B cell (primary cell): Measurements from ENCODE around the gene UCP1. TPM values are rescaled to one million over a fixed set of nuclear protein-coding genes. Genes with fewer than 3 reads are reported as not detected.

Experiments used
- ATAC-seq: fragments of 200-7000 bp; cut with Tn5 transposase; one replicate; pipeline ENCODE4 v1.10.0; 2021; ENCODE audit warnings: low read depth, mild to moderate bottlenecking, moderate number of reproducible peaks, moderate library complexity
- CTCF ChIA-PET: fragments of 350-600 bp; sonication (Branson Sonifier 250); formaldehyde crosslinking; loops from one replicate; lab custom pipeline; 2021; ENCODE audit warnings: antibody characterized with exemption, inconsistent platforms; lab: Charles Lee
- POLR2A ChIA-PET: fragments of 350-600 bp; sonication (Branson Sonifier 250); formaldehyde crosslinking; loops from one replicate; lab custom pipeline; 2021; ENCODE audit warnings: antibody characterized with exemption; lab: Charles Lee
- DNase-seq: peaks from one replicate; pipeline ENCODE4 v3.0.0; 2013
- H2AFZ ChIP-seq: 2 replicates; pipeline ENCODE4 v1.6.1; 2012; ENCODE audit warnings: mild to moderate bottlenecking, low read depth, low read length; ENCODE audit not compliant: insufficient read depth, poor library complexity, severe bottlenecking
- H3K27ac ChIP-seq, 2 donors: 1 replicate in 1 of 2; 2 replicates in 1 of 2; pipeline ENCODE4 v1.5.1; 2012 to 2013; ENCODE audit warnings: low read length in 2 of 2, mild to moderate bottlenecking in 2 of 2, moderate library complexity in 1 of 2
- H3K27me3 ChIP-seq, 4 experiments: fragments of 200-600 bp in 1 of 4; sonication (generic) in 1 of 4; replicated peaks in 1 of 4; 1 replicate in 2 of 4; 2 replicates in 2 of 4; pipeline versions ENCODE4 v1.6.1 to v1.7.0; 2013 to 2016; ENCODE audit warnings: low read length in 3 of 4, mild to moderate bottlenecking in 2 of 4, mixed read lengths in 1 of 4, moderate library complexity in 1 of 4; ENCODE audit not compliant: insufficient read depth in 4 of 4, control insufficient read depth in 3 of 4; ENCODE audit errors: control extremely low read depth in 1 of 4
- H3K36me3 ChIP-seq, 2 experiments: replicated peaks in 1 of 2; 1 replicate in 1 of 2; 2 replicates in 1 of 2; pipeline versions ENCODE4 v1.6.1 to v1.7.1; 2013; ENCODE audit warnings: low read length in 1 of 2; ENCODE audit not compliant: insufficient read depth in 2 of 2, control insufficient read depth in 1 of 2; ENCODE audit errors: control extremely low read depth in 1 of 2, extremely low read depth in 1 of 2
- H3K4me1 ChIP-seq, 2 donors: fragments of 200-600 bp in 1 of 2; sonication (generic) in 1 of 2; 1 replicate in 1 of 2; 2 replicates in 1 of 2; pipeline versions ENCODE4 v1.5.1 to v1.6.1; 2013 to 2017; ENCODE audit warnings: low read length in 2 of 2; ENCODE audit not compliant: control insufficient read depth in 2 of 2, insufficient read depth in 2 of 2
- H3K4me2 ChIP-seq: replicated peaks from 2 replicates; pipeline ENCODE3; 2012; ENCODE audit warnings: mild to moderate bottlenecking, low read depth, low read length; ENCODE audit not compliant: poor library complexity, severe bottlenecking
- H3K4me3 ChIP-seq, 5 experiments: fragments of 200-600 bp in 1 of 5; sonication (generic) in 1 of 5; 1 replicate in 3 of 5; 2 replicates in 2 of 5; pipeline versions ENCODE4 v1.5.1 to v1.7.0; 2011 to 2016; ENCODE audit warnings: low read length in 4 of 5, mild to moderate bottlenecking in 4 of 5, low read depth in 2 of 5, control low read depth in 1 of 5, moderate library complexity in 1 of 5; ENCODE audit not compliant: insufficient read depth in 1 of 5; ENCODE audit errors: control extremely low read depth in 1 of 5, extremely low read depth in 1 of 5
- H3K79me2 ChIP-seq: fragments of 200-600 bp; sonication (generic); one replicate; pipeline ENCODE4 v1.6.0; 2016; ENCODE audit warnings: low read length; ENCODE audit not compliant: control insufficient read depth, insufficient read depth
- H3K9ac ChIP-seq: fragments of 200-600 bp; sonication (generic); 2 replicates; pipeline ENCODE4 v1.6.1; 2017; ENCODE audit warnings: mild to moderate bottlenecking, low read length, moderate library complexity
- H3K9me3 ChIP-seq, 3 donors: one replicate each; pipeline versions ENCODE4 v1.6.1 to v1.7.1; 2013; ENCODE audit warnings: low read length in 2 of 3; ENCODE audit not compliant: control insufficient read depth in 2 of 3, insufficient read depth in 1 of 3; ENCODE audit errors: control extremely low read depth in 1 of 3
- H4K20me1 ChIP-seq: 2 replicates; pipeline ENCODE4 v1.6.0; 2012; ENCODE audit warnings: mild to moderate bottlenecking, low read length; ENCODE audit not compliant: insufficient read depth, control insufficient read depth, poor library complexity, severe bottlenecking
- H3K27ac Mint-ChIP-seq: one replicate; pipeline ENCODE4 v1.8.0; 2021; ENCODE audit warnings: mixed read lengths
- H3K27me3 Mint-ChIP-seq: one replicate; pipeline ENCODE4 v1.8.0; 2021; ENCODE audit warnings: mixed read lengths
- H3K4me1 Mint-ChIP-seq: one replicate; pipeline ENCODE4 v1.8.0; 2021; ENCODE audit warnings: mixed read lengths
- H3K4me3 Mint-ChIP-seq: one replicate; pipeline ENCODE4 v1.8.0; 2021; ENCODE audit warnings: mixed read lengths
- H3K9me3 Mint-ChIP-seq: one replicate; pipeline ENCODE4 v1.8.0; 2022; ENCODE audit warnings: mixed read lengths; ENCODE audit not compliant: insufficient read depth
- EZH2 ChIP-seq: IDR thresholded peaks from 2 replicates; pipeline ENCODE4 v1.6.1; 2012; ENCODE audit warnings: borderline replicate concordance, low read depth, mild to moderate bottlenecking, moderate library complexity, low read length; ENCODE audit not compliant: insufficient read depth, poor library complexity, severe bottlenecking
- WGBS: methylation state at CpG from one replicate; pipeline ENCODE4 v1.1.5; 2013; ENCODE audit warnings: missing lambda C conversion rate; ENCODE audit not compliant: insufficient coverage; 5-methylcytosine and 5-hydroxymethylcytosine counted together
- intact Hi-C: fragments of 100-400 bp; cut with micrococcal nuclease; formaldehyde crosslinking; loops from one replicate; pipeline ENCODE4 v1.10.0; 2022
- polyA plus RNA-seq: library from polyadenylated mRNA; depleted of rRNA; stranded (reverse); fragments of >200 nt; gene quantifications from 2 replicates; pipeline ENCODE4 v1.2.3, GENCODE V29; 2012
- total RNA-seq, 2 donors: library from RNA; stranded (reverse); fragments of 120-200 nt in 1 of 2; gene quantifications; 1 replicate in 1 of 2; 2 replicates in 1 of 2; pipeline versions ENCODE4 v1.2.3 to v1.2.4, GENCODE V29; 2013 to 2022
- TF ChIP-seq, protein P1 (sequence below): fragments of 200-600 bp; IDR thresholded peaks from one replicate; pipeline ENCODE4 v1.8.0; 2022; ENCODE audit warnings: antibody characterized with exemption, mild to moderate bottlenecking

Gene UCP1
- total and polyA plus RNA-seq, 2 donors (not counting 1 experiment from before 2014, with no cell fraction given) = not detected

GRCh38 chr4:140581078-140581477 is 12.3 kb upstream of the UCP1 start:
- no peak for DNase-seq
- Mint-ChIP-seq H3K27me3 (peaks cover 48% of the 10 kb centered on the region), H3K9me3 (no peaks in the 10 kb centered on the region), H3K4me1 (peaks cover 3% of the 10 kb centered on the region), H3K27ac (no peak overlapping the region), H3K4me3 (no peak overlapping the region)
- 100% methylated on average over 1 of the region's 3 CpGs for WGBS
- ATAC-seq = no peak
- Histone ChIP-seq H3K27ac (no peak overlapping the region), H3K27me3 (peaks cover 0 to 33% (median 16%) of the 10 kb centered on the region in 4 experiments), H3K36me3 (no peaks in the 10 kb centered on the region), H3K4me2 (no peak overlapping the region), H3K9ac (no peak overlapping the region), H3K9me3 (peaks cover 0 to 3% (median 1%) of the 10 kb centered on the region in 3 donors), H3K4me3 (no peak overlapping the region), H2AFZ (no peak overlapping the region), H3K4me1 (peaks cover 0 to 6% of the 10 kb centered on the region in 2 donors), H4K20me1 (no peaks in the 10 kb centered on the region), H3K79me2 (no peaks in the 10 kb centered on the region)
- POLR2A ChIA-PET = no interaction called here
- TF ChIP-seq, protein P1, sequence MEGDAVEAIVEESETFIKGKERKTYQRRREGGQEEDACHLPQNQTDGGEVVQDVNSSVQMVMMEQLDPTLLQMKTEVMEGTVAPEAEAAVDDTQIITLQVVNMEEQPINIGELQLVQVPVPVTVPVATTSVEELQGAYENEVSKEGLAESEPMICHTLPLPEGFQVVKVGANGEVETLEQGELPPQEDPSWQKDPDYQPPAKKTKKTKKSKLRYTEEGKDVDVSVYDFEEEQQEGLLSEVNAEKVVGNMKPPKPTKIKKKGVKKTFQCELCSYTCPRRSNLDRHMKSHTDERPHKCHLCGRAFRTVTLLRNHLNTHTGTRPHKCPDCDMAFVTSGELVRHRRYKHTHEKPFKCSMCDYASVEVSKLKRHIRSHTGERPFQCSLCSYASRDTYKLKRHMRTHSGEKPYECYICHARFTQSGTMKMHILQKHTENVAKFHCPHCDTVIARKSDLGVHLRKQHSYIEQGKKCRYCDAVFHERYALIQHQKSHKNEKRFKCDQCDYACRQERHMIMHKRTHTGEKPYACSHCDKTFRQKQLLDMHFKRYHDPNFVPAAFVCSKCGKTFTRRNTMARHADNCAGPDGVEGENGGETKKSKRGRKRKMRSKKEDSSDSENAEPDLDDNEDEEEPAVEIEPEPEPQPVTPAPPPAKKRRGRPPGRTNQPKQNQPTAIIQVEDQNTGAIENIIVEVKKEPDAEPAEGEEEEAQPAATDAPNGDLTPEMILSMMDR = no peak
- TF ChIP-seq EZH2 = no peak
- intact Hi-C loops = no loop called here
- CTCF ChIA-PET = no interaction called here

GRCh38 chr4:140579278-140579677 is 10.5 kb upstream of the UCP1 start:
- Mint-ChIP-seq H3K9me3 (no peaks in the 10 kb centered on the region), H3K4me3 (no peak overlapping the region), H3K4me1 (peaks cover 3% of the 10 kb centered on the region), H3K27me3 (peaks cover 61% of the 10 kb centered on the region), H3K27ac (no peak overlapping the region)
- no peak overlapping the region for H2AFZ ChIP-seq
- no peak overlapping the region for H3K4me2 ChIP-seq
- ChIA-PET CTCF (no interaction called here), POLR2A (no interaction called here)
- no peaks in the 10 kb centered on the region for H4K20me1 ChIP-seq
- TF ChIP-seq, protein P1 = no peak
- no peak overlapping the region for H3K27ac ChIP-seq
- peaks cover 0 to 6% of the 10 kb centered on the region in 2 donors for H3K4me1 ChIP-seq
- H3K27me3 ChIP-seq = peaks cover 0 to 39% (median 23%) of the 10 kb centered on the region in 4 experiments
- DNase-seq (no peak), ATAC-seq (no peak)
- H3K36me3 ChIP-seq = no peaks in the 10 kb centered on the region
- H3K4me3 ChIP-seq = no peak overlapping the region
- peaks cover 0 to 3% (median 0%) of the 10 kb centered on the region in 3 donors for H3K9me3 ChIP-seq
- intact Hi-C loops = no loop called here
- WGBS = 17% methylated on average over 21 of the region's 27 CpGs
- no peaks in the 10 kb centered on the region for H3K79me2 ChIP-seq
- no peak overlapping the region for H3K9ac ChIP-seq
